Thymus (tissue), 11 donors: Measurements from ENCODE around the gene DBH. TPM values are rescaled to one million over a fixed set of nuclear protein-coding genes. Genes with fewer than 3 reads are reported as not detected.
A peak's percentile ranks its signal among the peaks of the same experiment; 100 is the strongest.
"Not testable (repeated sequence)": the region's sequence is repeated elsewhere in the genome, so short reads cannot be mapped to it uniquely, and the experiment has no call there.

ENCODE experiments used
- DNase-seq, 9 donors: peaks; one replicate each; pipeline ENCODE4 v3.0.0-alpha.2; 2013; ENCODE audit warnings: low spot score in 9 of 9, low read depth in 6 of 9, missing footprints in 1 of 9
- H3K27ac ChIP-seq, 2 donors: one replicate each; pipeline ENCODE4 v1.5.1; 2013; ENCODE audit warnings: control low read depth in 1 of 2, low read depth in 1 of 2, low read length in 1 of 2, mild to moderate bottlenecking in 1 of 2, moderate library complexity in 1 of 2
- H3K27me3 ChIP-seq, 2 donors: one replicate each; pipeline ENCODE4 v1.5.1; 2013; ENCODE audit warnings: low read length in 1 of 2; ENCODE audit not compliant: control insufficient read depth in 2 of 2, insufficient read depth in 1 of 2
- H3K36me3 ChIP-seq, 2 donors: one replicate each; pipeline ENCODE4 v1.5.1; 2013; ENCODE audit warnings: low read length in 1 of 2, mild to moderate bottlenecking in 1 of 2, moderate library complexity in 1 of 2; ENCODE audit not compliant: control insufficient read depth in 2 of 2, insufficient read depth in 2 of 2
- H3K4me1 ChIP-seq, 2 donors: one replicate each; pipeline ENCODE4 v1.5.1; 2013; ENCODE audit warnings: low read length in 2 of 2; ENCODE audit not compliant: control insufficient read depth in 2 of 2, insufficient read depth in 2 of 2
- H3K4me3 ChIP-seq, 2 donors: one replicate each; pipeline ENCODE4 v1.5.1; 2013; ENCODE audit warnings: low read length in 2 of 2, control low read depth in 1 of 2, mild to moderate bottlenecking in 1 of 2
- H3K9me3 ChIP-seq, 2 donors: one replicate each; pipeline ENCODE4 v1.5.1; 2013; ENCODE audit warnings: low read length in 1 of 2, mild to moderate bottlenecking in 1 of 2; ENCODE audit not compliant: control insufficient read depth in 2 of 2, insufficient read depth in 1 of 2
- WGBS: extraction: QIAGEN DNeasy Blood & Tissue Kit; methylation state at CpG from one replicate; pipeline ENCODE4 v1.1.7; 2013; 5-methylcytosine and 5-hydroxymethylcytosine counted together
- polyA plus RNA-seq: library from polyadenylated mRNA; stranded (reverse); fragments of 200-250 nt; gene quantifications from one replicate; pipeline ENCODE4 v1.2.3, GENCODE V29; 2013
- total RNA-seq: library from RNA; stranded (reverse); fragments of 120-200 nt; gene quantifications from one replicate; pipeline ENCODE4 v1.2.4, GENCODE V29; 2013
- donor health status: healthy.

Gene DBH
- total and polyA plus RNA-seq, 2 donors: 0.25 to 0.28 TPM

DNA sequence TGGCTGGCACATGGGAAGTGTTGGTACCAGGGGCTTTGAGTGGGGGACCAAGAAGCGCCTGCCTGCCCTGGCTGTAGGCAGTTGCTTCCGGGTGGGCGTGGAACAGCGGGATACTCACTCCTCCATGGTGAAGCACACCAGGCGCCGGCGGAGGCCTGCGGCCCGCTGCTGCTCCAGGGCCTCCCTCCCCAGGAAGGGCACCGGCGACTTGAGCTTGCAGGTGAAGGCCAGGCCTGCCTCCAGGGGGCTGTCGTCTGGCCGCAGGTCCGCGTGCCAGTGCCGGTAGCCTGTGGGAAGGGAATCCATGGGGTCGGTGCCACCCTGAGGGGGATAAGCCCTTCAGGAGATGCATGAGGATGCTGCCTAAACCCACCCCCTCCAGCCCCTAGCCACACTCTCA lies 34.3 kb downstream of the DBH start:
- DNase-seq: no peak
- Histone ChIP-seq H3K4me1 (peaks cover 0 to 6% of the 10 kb centered on the region in 2 donors), H3K9me3 (peaks cover 0 to 6% of the 10 kb centered on the region in 2 donors), H3K27me3 (peaks cover 0 to 8% of the 10 kb centered on the region in 2 donors), H3K36me3 (peaks cover 0 to 4% of the 10 kb centered on the region in 2 donors), H3K4me3 (no peak overlapping the region), H3K27ac (no peak overlapping the region)
- 99% methylated on average over 17 of the region's 17 CpGs for WGBS

DNA sequence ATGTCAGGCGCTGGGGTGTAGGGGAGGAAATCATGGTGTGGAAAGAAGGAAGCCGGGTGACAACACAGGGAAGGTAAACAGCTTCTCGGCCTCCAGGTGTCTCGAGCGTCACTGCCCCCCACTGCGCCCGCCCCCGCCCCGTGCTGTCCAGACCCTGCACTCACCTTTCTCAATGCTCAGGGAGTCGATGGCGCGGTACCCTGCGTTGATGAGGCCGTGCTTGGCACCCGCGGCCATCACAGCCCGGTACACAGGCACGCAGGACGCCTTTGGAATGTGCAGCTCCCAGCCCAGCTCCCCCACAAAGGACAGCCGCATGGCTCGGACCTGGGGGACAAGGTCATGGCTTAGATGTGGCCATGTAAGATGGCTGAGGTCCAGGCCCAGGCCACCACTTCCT lies 35.2 kb downstream of the DBH start:
- H3K9me3 ChIP-seq: peaks cover 0 to 6% of the 10 kb centered on the region in 2 donors
- peaks cover 0 to 4% of the 10 kb centered on the region in 2 donors for H3K36me3 ChIP-seq
- 89% methylated on average over 21 of the region's 21 CpGs for WGBS
- H3K27me3 ChIP-seq: peaks cover 0 to 8% of the 10 kb centered on the region in 2 donors
- no peak overlapping the region for H3K27ac ChIP-seq
- H3K4me1 ChIP-seq: peaks cover 0 to 9% of the 10 kb centered on the region in 2 donors
- no peak overlapping the region for H3K4me3 ChIP-seq
- DNase-seq: no peak

DNA sequence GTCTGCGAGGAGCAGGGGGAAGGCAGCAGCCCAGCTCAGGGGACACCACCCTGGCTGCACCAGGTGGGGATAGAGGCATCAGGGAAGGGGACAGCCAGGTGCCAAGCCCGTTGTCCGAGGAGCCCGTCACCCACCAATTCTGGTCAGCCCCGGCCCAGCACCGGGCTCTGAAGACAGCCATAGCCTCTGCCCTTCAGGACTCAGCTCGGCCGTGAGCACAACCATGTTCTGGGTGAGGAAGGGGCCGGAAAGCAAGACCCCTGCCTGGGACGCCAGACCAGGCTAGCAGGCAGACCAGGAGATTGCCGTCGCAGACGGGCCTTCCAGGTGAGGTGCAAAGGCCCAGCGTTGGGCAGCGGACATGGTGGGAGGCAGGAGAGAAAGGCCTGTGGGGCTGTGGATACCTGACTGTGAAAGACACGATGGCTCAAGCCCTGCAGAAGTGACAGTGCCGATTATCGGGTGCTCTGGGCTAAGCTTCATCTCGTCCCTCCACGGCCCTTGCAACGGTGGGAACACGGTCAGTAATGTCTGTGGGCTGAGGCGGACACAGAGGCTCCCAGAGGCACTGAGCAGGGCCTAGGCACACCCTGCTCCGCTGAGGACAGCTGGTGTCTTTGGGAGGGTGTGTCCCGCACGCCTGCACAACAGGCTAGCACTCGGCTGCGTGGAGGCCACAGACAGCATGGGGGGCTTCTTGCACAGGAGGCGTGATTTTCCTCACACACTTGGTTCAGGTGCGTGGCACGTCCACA lies 36.5 kb downstream of the DBH start:
- H3K4me3 ChIP-seq: no peak overlapping the region
- no peak for DNase-seq
- WGBS: 90% methylated on average over 31 of the region's 31 CpGs
- H3K36me3 ChIP-seq: peaks cover 0 to 4% of the 10 kb centered on the region in 2 donors
- H3K9me3 ChIP-seq: peaks cover 0 to 6% of the 10 kb centered on the region in 2 donors
- peaks cover 0 to 4% of the 10 kb centered on the region in 2 donors for H3K27me3 ChIP-seq
- H3K4me1 ChIP-seq: peaks cover 4 to 22% of the 10 kb centered on the region in 2 donors
- no peak overlapping the region for H3K27ac ChIP-seq

DNA sequence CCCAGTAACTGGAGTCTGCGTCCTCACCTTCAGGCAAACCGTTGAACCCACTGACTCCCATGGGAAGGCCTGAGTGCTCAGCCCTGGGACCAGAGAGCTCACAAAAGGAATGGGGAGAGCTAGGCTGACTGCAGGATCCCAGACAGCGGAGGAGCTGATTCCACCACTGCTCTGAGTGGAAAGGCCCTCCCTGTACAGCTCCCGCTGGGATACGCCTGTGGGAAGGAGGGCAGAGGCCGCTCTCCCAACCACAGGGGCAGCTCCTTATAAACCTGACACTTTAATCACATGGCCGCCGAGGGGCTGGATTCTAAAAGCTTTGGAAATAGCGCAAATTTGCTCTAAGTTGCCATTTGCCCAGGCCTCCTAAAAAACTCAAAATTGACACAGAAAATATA lies 37.1 kb downstream of the DBH start:
- H3K4me1 ChIP-seq: peaks cover 4 to 28% of the 10 kb centered on the region in 2 donors
- whole genome bisulfite sequencing: 95% methylated on average over 9 of the region's 9 CpGs
- peaks cover 0 to 6% of the 10 kb centered on the region in 2 donors for H3K9me3 ChIP-seq
- DNase-seq: no peak
- H3K27me3 ChIP-seq: no peaks in the 10 kb centered on the region
- H3K36me3 ChIP-seq: peaks cover 0 to 4% of the 10 kb centered on the region in 2 donors
- H3K27ac ChIP-seq: no peak overlapping the region
- H3K4me3 ChIP-seq: no peak overlapping the region

DNA sequence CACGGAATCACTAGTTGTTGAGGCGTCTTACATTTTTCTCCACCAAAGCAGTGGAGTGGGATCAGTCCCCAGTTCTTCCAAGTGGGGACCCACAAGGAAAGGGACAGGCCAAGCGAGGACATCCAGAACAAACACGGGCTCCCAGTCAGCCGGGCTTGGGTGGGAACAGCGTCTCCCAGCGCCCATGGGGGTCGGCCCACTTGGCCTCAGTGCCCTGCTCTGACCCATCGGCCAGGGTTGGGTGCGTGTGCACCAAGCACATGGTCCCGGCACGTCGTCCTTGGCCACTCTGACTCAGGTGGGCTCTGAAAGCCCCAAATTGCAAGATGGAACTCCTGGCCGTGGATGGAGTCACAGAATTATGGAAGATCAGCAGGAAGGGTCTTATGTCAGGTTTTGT lies 37.9 kb downstream of the DBH start:
- no peak for DNase-seq
- H3K4me1 ChIP-seq: peaks cover 4 to 34% of the 10 kb centered on the region in 2 donors
- peaks cover 2 to 4% of the 10 kb centered on the region in 2 donors for H3K36me3 ChIP-seq
- H3K27ac ChIP-seq: no peak overlapping the region
- no peaks in the 10 kb centered on the region for H3K27me3 ChIP-seq
- 98% methylated on average over 14 of the region's 14 CpGs for WGBS
- no peak overlapping the region for H3K4me3 ChIP-seq
- peaks cover 0 to 6% of the 10 kb centered on the region in 2 donors for H3K9me3 ChIP-seq

DNA sequence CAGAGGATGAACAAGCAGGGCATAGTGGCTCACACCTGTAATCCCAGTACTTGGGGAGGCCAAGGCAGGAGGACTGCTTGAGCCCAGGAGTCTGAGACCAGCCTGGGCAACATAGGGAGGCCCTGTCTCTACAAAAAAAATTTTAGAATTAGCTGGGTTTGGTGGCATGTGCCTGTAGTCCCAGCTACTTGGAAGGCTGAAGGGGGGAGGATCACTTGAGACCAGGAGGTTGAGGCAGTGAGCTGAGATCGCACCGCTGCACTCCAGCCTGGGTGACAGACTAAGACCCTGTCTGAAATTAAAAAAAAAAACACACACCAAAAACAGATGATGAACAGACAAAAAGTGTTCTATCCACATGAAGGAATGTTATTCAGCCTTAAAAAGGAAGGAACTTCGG lies 39.6 kb downstream of the DBH start:
- not testable (repeated sequence) for H3K27me3 ChIP-seq, H3K36me3 ChIP-seq, H3K9me3 ChIP-seq, H3K4me3 ChIP-seq, H3K27ac ChIP-seq, DNase-seq
- 99% methylated on average over 3 of the region's 3 CpGs for WGBS
- peaks cover 5 to 41% of the 10 kb centered on the region in 2 donors for H3K4me1 ChIP-seq

DNA sequence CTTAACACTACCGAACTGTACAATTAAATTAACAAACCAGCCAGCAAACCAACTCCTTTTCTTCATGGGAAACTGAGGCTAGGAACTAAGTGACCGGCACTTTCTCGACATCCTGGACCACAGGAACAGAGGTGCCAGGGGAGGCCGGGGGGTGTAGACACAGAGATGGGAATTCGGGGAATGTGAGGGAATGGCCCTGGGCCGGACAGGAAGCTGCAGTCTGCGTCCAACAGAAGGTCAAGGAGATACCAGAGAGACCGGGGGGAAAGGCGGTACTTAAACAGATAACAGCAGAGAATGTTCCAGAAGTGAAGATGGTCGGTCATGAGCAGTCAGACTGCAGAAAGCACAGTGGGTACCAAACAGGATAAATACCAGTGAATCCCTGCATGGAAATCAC lies 40.3 kb downstream of the DBH start:
- Histone ChIP-seq H3K4me3 (no peak overlapping the region), H3K9me3 (peaks cover 0 to 6% of the 10 kb centered on the region in 2 donors), H3K27me3 (peaks cover 0 to 2% of the 10 kb centered on the region in 2 donors), H3K4me1 (peaks cover 7 to 41% of the 10 kb centered on the region in 2 donors), H3K36me3 (peaks cover 0 to 3% of the 10 kb centered on the region in 2 donors), H3K27ac (peak overlapping the region; percentile 48 to 83)
- no peak for DNase-seq
- 90% methylated on average over 10 of the region's 10 CpGs for WGBS

DNA sequence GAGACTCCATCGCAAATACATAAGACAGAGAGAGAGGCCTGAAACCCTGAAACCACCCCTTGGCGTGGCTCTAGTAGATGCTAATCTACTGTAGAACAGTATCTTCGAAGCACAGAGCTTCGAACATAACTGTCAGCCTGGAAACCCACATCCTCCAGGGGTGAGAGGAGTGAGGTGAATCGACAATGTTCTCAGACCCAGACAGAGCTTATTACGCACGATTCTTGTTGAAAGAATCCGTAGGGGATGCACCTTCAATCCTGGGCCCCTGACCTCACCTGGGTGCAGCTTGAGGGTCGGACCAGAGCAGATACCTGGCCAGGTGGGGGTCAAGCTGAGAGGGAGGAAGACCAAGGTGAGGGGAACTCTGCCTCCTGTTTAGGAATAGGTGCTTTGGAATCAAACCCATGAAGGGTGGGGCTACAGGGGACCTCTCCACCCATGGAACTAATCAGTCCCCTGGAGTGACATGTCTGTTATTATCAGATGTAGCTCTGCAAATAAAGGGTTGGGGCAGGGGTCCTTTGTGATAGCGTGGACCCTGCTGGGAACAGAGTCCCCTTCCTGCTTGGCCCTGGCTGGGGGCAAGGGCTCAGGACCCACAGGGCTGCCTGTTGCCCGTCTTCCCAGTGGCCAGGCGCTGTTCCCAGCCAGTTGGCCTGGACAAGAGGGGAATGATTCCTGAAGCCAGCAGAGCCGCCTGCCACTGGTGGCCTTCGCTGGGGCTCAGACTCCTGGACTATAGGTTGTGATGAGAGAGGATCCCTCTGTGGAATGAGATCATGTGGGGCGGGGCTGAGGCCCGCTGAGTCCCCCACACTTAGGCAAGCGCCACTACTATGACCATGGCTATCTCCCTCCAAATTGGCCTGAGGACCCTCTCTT lies 41.2 kb downstream of the DBH start:
- Histone ChIP-seq H3K27ac (peak overlapping the region; percentile 83 to 94), H3K36me3 (peaks cover 0 to 3% of the 10 kb centered on the region in 2 donors), H3K4me3 (no peak overlapping the region), H3K4me1 (peaks cover 7 to 46% of the 10 kb centered on the region in 2 donors), H3K27me3 (peaks cover 0 to 2% of the 10 kb centered on the region in 2 donors), H3K9me3 (peaks cover 0 to 3% of the 10 kb centered on the region in 2 donors)
- peak in 6 of 9 donors; percentile 57 to 91 (median 68) for DNase-seq
- 64% methylated on average over 17 of the region's 17 CpGs for WGBS

DNA sequence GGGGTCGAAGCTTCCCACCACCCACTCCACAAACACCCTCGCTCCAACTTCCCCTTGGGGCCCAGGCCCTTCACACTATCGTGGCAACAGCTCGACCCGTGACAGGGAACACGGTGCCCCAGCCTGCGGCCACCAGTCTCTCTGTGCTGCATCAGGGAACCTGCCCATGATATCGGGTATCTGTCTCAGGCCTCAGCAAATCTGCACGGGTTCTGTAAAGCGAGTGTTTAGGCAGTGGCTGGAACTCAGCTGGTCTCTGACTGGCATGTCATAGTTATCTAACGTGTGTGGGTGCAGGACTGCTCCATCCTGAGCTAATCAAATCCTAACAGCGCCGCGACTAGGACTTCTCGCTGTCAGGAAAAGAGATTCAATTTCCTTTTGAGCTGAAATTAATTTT lies 42.9 kb downstream of the DBH start:
- Histone ChIP-seq H3K36me3 (peaks cover 0 to 3% of the 10 kb centered on the region in 2 donors), H3K9me3 (peaks cover 0 to 3% of the 10 kb centered on the region in 2 donors), H3K27me3 (peaks cover 0 to 2% of the 10 kb centered on the region in 2 donors), H3K27ac (no peak overlapping the region), H3K4me1 (peaks cover 10 to 58% of the 10 kb centered on the region in 2 donors), H3K4me3 (no peak overlapping the region)
- no peak for DNase-seq
- 84% methylated on average over 15 of the region's 15 CpGs for WGBS
